ENCODE measurements around the gene ARHGDIA.

Gene ARHGDIA

DNA sequence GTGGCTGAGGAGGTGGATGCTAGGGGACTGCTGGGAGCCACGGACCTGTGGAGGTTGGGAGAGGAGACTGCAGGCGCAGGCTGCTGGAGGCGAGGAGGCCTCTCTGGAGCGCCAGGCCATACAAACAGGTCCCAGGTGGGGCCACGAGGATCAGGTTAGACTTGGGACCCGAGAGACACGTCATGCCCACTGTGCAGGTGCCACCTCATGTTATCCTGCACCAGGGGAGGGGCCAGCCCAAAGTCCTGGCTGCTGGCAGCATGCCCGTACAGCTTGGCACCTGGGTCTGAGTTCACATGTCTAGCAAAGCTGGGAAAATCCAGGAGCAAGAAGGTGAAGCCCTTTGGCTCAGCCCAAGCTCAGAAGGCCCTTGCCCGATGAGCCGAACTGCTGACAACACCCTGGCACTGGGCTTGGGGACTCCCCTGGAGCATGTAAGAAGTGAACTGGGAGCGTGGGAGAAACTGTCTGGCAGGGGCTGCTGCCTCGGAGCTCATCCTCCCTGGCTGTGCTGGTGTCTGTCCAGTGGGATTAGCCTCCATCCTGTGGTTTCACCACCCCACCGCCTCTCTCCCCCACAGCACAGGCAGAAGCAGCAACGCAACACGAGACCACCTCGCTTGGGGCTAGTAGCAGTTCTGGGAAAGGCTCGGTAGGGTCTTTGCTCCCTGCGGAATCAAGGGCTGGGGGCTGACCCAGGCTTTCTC, 5.3 kb downstream of the ARHGDIA start:
- Histone ChIP-seq H3K4me1 (ENCODE audit: control insufficient read depth in 5 of 5, insufficient read depth in 5 of 5, low read length in 5 of 5) (peaks cover 3 to 54% (median 43%) of the 10 kb centered on the region in 5 donors), H3K27me3 (ENCODE audit: control insufficient read depth in 5 of 5, insufficient read depth in 4 of 5, low read length in 5 of 5) (no peaks in the 10 kb centered on the region), H3K9me3 (ENCODE audit: control insufficient read depth in 5 of 5, low read length in 5 of 5) (no peaks in the 10 kb centered on the region), H3K4me3 (ENCODE audit: low read depth in 1 of 5, low read length in 5 of 5) (no peak overlapping the region), H3K9ac (ENCODE audit: low read length in 5 of 5) (peak overlapping the region in 1 of 5 donors; percentile 7), H3K36me3 (ENCODE audit: control insufficient read depth in 5 of 5, insufficient read depth in 5 of 5, low read length in 5 of 5) (peaks cover 0 to 37% (median 26%) of the 10 kb centered on the region in 5 donors), H3K27ac (ENCODE audit: low read depth, low read length) (no peak overlapping the region)

- H3K9ac ChIP-seq (ENCODE audit: low read length in 5 of 5), result no peak overlapping the region
- H3K9me3 ChIP-seq (ENCODE audit: control insufficient read depth in 5 of 5, low read length in 5 of 5), result no peaks in the 10 kb centered on the region
- H3K4me1 ChIP-seq (ENCODE audit: control insufficient read depth in 5 of 5, insufficient read depth in 5 of 5, low read length in 5 of 5), result peaks cover 3 to 52% (median 42%) of the 10 kb centered on the region in 5 donors
- H3K27me3 ChIP-seq (ENCODE audit: control insufficient read depth in 5 of 5, insufficient read depth in 4 of 5, low read length in 5 of 5), result no peaks in the 10 kb centered on the region
- peaks cover 0 to 37% (median 26%) of the 10 kb centered on the region in 5 donors for H3K36me3 ChIP-seq (ENCODE audit: control insufficient read depth in 5 of 5, insufficient read depth in 5 of 5, low read length in 5 of 5)
- no peak overlapping the region for H3K4me3 ChIP-seq (ENCODE audit: low read depth in 1 of 5, low read length in 5 of 5)
- no peak overlapping the region for H3K27ac ChIP-seq (ENCODE audit: low read depth, low read length)
These were observed 5.8 kb downstream of the ARHGDIA start for GRCh38 chr17:81865358-81865732.

GRCh38 chr17:81863833-81864768, 7.0 kb downstream of the ARHGDIA start:
- no peaks in the 10 kb centered on the region for H3K27me3 ChIP-seq (ENCODE audit: control insufficient read depth in 5 of 5, insufficient read depth in 4 of 5, low read length in 5 of 5)
- peaks cover 0 to 31% (median 17%) of the 10 kb centered on the region in 5 donors for H3K36me3 ChIP-seq (ENCODE audit: control insufficient read depth in 5 of 5, insufficient read depth in 5 of 5, low read length in 5 of 5)
- H3K4me1 ChIP-seq (ENCODE audit: control insufficient read depth in 5 of 5, insufficient read depth in 5 of 5, low read length in 5 of 5), result peaks cover 7 to 49% (median 38%) of the 10 kb centered on the region in 5 donors
- H3K4me3 ChIP-seq (ENCODE audit: low read depth in 1 of 5, low read length in 5 of 5), result no peak overlapping the region
- peak overlapping the region; percentile 13 for H3K27ac ChIP-seq (ENCODE audit: low read depth, low read length)
- H3K9ac ChIP-seq (ENCODE audit: low read length in 5 of 5), result peak overlapping the region in 1 of 5 donors; percentile 54
- H3K9me3 ChIP-seq (ENCODE audit: control insufficient read depth in 5 of 5, low read length in 5 of 5), result no peaks in the 10 kb centered on the region

DNA sequence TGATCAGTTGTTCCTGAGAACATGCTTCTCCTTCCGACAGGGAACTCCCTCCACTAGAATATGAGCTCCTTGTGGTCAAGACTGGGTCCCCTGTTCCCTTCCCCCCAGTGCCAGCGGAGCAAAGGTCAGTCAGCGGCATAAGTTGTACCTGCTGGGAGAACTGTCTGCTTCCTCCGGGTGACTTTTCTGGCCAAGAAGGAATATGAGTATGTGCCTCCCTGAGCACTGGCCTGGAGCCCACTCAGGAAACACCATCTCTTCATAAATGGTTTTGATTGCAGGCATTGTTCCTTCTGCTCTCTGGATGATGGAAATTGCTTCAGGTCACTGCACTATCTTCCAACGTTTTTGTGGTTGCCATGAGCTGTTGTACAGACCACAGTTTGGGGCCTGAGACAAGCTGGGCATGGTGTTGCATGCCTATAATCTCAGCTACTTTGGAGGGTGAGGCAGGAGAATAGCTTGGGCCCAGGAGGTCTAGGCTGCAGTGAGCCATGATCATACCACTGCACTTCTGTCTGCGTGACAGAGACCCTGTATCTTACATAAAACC, 7.9 kb downstream of the ARHGDIA start:
- Histone ChIP-seq H3K27me3 (ENCODE audit: control insufficient read depth in 5 of 5, insufficient read depth in 4 of 5, low read length in 5 of 5) (no peaks in the 10 kb centered on the region), H3K36me3 (ENCODE audit: control insufficient read depth in 5 of 5, insufficient read depth in 5 of 5, low read length in 5 of 5) (peaks cover 0 to 30% (median 15%) of the 10 kb centered on the region in 5 donors), H3K9ac (ENCODE audit: low read length in 5 of 5) (no peak overlapping the region), H3K27ac (ENCODE audit: low read depth, low read length) (peak overlapping the region; percentile 13), H3K9me3 (ENCODE audit: control insufficient read depth in 5 of 5, low read length in 5 of 5) (no peaks in the 10 kb centered on the region), H3K4me1 (ENCODE audit: control insufficient read depth in 5 of 5, insufficient read depth in 5 of 5, low read length in 5 of 5) (peaks cover 15 to 52% (median 43%) of the 10 kb centered on the region in 5 donors), H3K4me3 (ENCODE audit: low read depth in 1 of 5, low read length in 5 of 5) (no peak overlapping the region)

GRCh38 chr17:81860756-81861568, 10.2 kb downstream of the ARHGDIA start:
- Histone ChIP-seq H3K4me3 (ENCODE audit: low read depth in 1 of 5, low read length in 5 of 5) (peak overlapping the region; percentile 72 to 77 (median 76)), H3K27ac (ENCODE audit: low read depth, low read length) (peak overlapping the region; percentile 96), H3K27me3 (ENCODE audit: control insufficient read depth in 5 of 5, insufficient read depth in 4 of 5, low read length in 5 of 5) (no peaks in the 10 kb centered on the region), H3K9me3 (ENCODE audit: control insufficient read depth in 5 of 5, low read length in 5 of 5) (no peaks in the 10 kb centered on the region), H3K9ac (ENCODE audit: low read length in 5 of 5) (peak overlapping the region; percentile 60 to 82 (median 77)), H3K36me3 (ENCODE audit: control insufficient read depth in 5 of 5, insufficient read depth in 5 of 5, low read length in 5 of 5) (peaks cover 0 to 35% (median 18%) of the 10 kb centered on the region in 5 donors), H3K4me1 (ENCODE audit: control insufficient read depth in 5 of 5, insufficient read depth in 5 of 5, low read length in 5 of 5) (peaks cover 15 to 45% (median 38%) of the 10 kb centered on the region in 5 donors)

GRCh38 chr17:81859906-81860755, 11.0 kb downstream of the ARHGDIA start, which contains the start of gene P4HB:
Gene P4HB, minus strand, starts transcription at chr17:81860535. Its CDS starts 64 bp downstream, at chr17:81860471.
- H3K36me3 ChIP-seq (ENCODE audit: control insufficient read depth in 5 of 5, insufficient read depth in 5 of 5, low read length in 5 of 5), result peaks cover 0 to 37% (median 21%) of the 10 kb centered on the region in 5 donors
- H3K4me1 ChIP-seq (ENCODE audit: control insufficient read depth in 5 of 5, insufficient read depth in 5 of 5, low read length in 5 of 5), result peaks cover 15 to 48% (median 38%) of the 10 kb centered on the region in 5 donors
- peak within 1 kb of the TSS; percentile 77 to 94 (median 93) for H3K9ac ChIP-seq (ENCODE audit: low read length in 5 of 5)

DNA sequence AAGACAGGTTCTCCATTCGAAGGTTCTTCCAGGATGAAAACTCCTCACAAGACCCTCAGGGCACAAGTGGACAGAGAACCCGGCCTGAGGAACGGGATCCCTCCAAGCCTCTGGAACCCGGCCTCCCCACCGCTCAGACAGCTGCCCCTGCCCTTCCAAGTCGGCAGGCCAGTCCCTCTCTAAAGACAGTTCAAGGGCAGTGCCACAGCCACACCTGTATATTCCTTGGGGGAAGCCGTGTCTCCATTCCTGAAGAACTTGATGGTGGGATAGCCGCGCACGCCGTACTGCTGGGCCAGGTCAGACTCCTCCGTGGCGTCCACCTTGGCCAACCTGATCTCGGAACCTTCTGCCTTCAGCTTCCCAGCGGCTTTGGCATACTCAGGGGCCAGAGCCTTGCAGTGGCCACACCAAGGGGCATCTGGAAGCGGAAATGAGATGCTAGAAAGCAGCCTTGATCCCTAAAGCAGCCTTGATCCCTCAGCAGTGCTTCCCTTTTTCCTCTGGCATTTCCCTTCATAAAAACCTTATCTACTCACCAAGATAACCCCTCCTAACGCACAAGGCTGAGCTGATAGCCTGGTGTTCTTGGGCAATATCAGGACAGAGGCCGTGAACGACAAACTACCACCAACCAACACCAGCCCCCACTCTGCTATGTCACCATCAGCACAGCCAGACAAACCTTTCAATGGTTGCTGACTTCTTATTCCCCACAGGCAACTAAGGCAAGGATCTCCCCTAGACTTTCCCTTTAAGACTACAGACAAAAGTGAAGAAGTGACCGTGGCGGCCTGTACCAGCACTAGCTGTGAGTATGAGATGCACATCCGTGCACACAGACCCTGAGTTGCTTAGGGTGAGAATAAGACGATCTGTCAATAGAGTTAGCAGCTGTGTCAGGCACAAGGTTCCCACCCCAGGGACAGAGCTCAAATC, 11.9 kb downstream of the ARHGDIA start:
- peaks cover 15 to 48% (median 40%) of the 10 kb centered on the region in 5 donors for H3K4me1 ChIP-seq (ENCODE audit: control insufficient read depth in 5 of 5, insufficient read depth in 5 of 5, low read length in 5 of 5)

More at GRCh38 chr17:81859906-81860755, 11.0 kb downstream of the ARHGDIA start, which contains the start of gene P4HB:
- no peaks in the 10 kb centered on the region for H3K9me3 ChIP-seq (ENCODE audit: control insufficient read depth in 5 of 5, low read length in 5 of 5)
- H3K27ac ChIP-seq (ENCODE audit: low read depth, low read length), result peak within 1 kb of the TSS; percentile 96
- H3K27me3 ChIP-seq (ENCODE audit: control insufficient read depth in 5 of 5, insufficient read depth in 4 of 5, low read length in 5 of 5), result no peaks in the 10 kb centered on the region
- H3K4me3 ChIP-seq (ENCODE audit: low read depth in 1 of 5, low read length in 5 of 5), result peak within 1 kb of the TSS; percentile 77 to 95 (median 89)

More for the DNA sequence above, 11.9 kb downstream of the ARHGDIA start:
- Histone ChIP-seq H3K36me3 (ENCODE audit: control insufficient read depth in 5 of 5, insufficient read depth in 5 of 5, low read length in 5 of 5) (peaks cover 0 to 46% (median 29%) of the 10 kb centered on the region in 5 donors), H3K9ac (ENCODE audit: low read length in 5 of 5) (peak overlapping the region; percentile 71 to 94 (median 93)), H3K9me3 (ENCODE audit: control insufficient read depth in 5 of 5, low read length in 5 of 5) (no peaks in the 10 kb centered on the region), H3K27me3 (ENCODE audit: control insufficient read depth in 5 of 5, insufficient read depth in 4 of 5, low read length in 5 of 5) (no peaks in the 10 kb centered on the region), H3K27ac (ENCODE audit: low read depth, low read length) (peak overlapping the region; percentile 74), H3K4me3 (ENCODE audit: low read depth in 1 of 5, low read length in 5 of 5) (peak overlapping the region; percentile 77 to 95 (median 89))

Data from subcutaneous abdominal adipose tissue (tissue), 5 donors.